ENCODE measurements around the gene CALML6. TPM values are rescaled to one million over a fixed set of nuclear protein-coding genes. Genes with fewer than 3 reads are reported as not detected.
"Not testable (repeated sequence)": the region's sequence is repeated elsewhere in the genome, so short reads cannot be mapped to it uniquely, and the experiment has no call there.

The CALML6 gene
- not detected in 2 replicates for total RNA-seq (2014; rRNA removed; shearing (Covaris generic))

- DNase-seq (ENCODE audit: low read depth) = no peak
Measured at GRCh38 chr1:1914971-1915692, at the start of gene CALML6. Gene CALML6 (plus strand): TSS chr1:1915260. CDS start chr1:1915281, 21 bp downstream.

- no peak for DNase-seq (ENCODE audit: low read depth)
Measured at GRCh38 chr1:1867164-1867563, 47.9 kb upstream of the CALML6 start.

- DNase-seq (ENCODE audit: low read depth) = no peak
Measured at GRCh38 chr1:1869469-1869868, 45.6 kb upstream of the CALML6 start.

GRCh38 chr1:1872329-1872994, 42.6 kb upstream of the CALML6 start:
- no peak for DNase-seq (ENCODE audit: low read depth)

- no peak for DNase-seq (ENCODE audit: low read depth)
Measured at GRCh38 chr1:1873186-1873585, 41.9 kb upstream of the CALML6 start.

- no peak for DNase-seq (ENCODE audit: low read depth)
Measured at GRCh38 chr1:1874901-1875300, 40.2 kb upstream of the CALML6 start.

GRCh38 chr1:1875932-1876331, 39.1 kb upstream of the CALML6 start:
- no peak for DNase-seq (ENCODE audit: low read depth)

GRCh38 chr1:1876335-1876930, 38.6 kb upstream of the CALML6 start:
- no peak for DNase-seq (ENCODE audit: low read depth)

GRCh38 chr1:1877865-1878436, 37.1 kb upstream of the CALML6 start:
- DNase-seq (ENCODE audit: low read depth) = no peak

GRCh38 chr1:1879942-1880341, 35.1 kb upstream of the CALML6 start:
- DNase-seq (ENCODE audit: low read depth) = no peak

- DNase-seq (ENCODE audit: low read depth) = no peak
Measured at GRCh38 chr1:1880617-1881312, 34.3 kb upstream of the CALML6 start.

GRCh38 chr1:1881727-1882126, 33.3 kb upstream of the CALML6 start:
- DNase-seq (ENCODE audit: low read depth) = no peak

GRCh38 chr1:1883092-1883873, 31.8 kb upstream of the CALML6 start:
- no peak for DNase-seq (ENCODE audit: low read depth)

GRCh38 chr1:1883890-1884289, 31.2 kb upstream of the CALML6 start:
- not testable (repeated sequence) for DNase-seq (ENCODE audit: low read depth)

- DNase-seq (ENCODE audit: low read depth) = no peak
Measured at GRCh38 chr1:1889090-1889750, 25.8 kb upstream of the CALML6 start.

GRCh38 chr1:1889847-1890505, 25.1 kb upstream of the CALML6 start:
- peak; percentile 45 for DNase-seq (ENCODE audit: low read depth)

GRCh38 chr1:1890506-1891348, 24.3 kb upstream of the CALML6 start, which contains the start of gene GNB1:
Gene GNB1 (minus strand): TSS chr1:1891087. CDS start chr1:1825453, 65,634 bp downstream.
- DNase-seq (ENCODE audit: low read depth) = peak; percentile 90

GRCh38 chr1:1891349-1892078, 23.5 kb upstream of the CALML6 start:
- DNase-seq (ENCODE audit: low read depth) = peak; percentile 71

Data from RPMI7951 (cell line).